Calu3 (cell line): ENCODE data around the gene AARS1. TPM values are rescaled to one million over a fixed set of nuclear protein-coding genes. Genes with fewer than 3 reads are reported as not detected.
"Not testable (repeated sequence)": the region's sequence is repeated elsewhere in the genome, so short reads cannot be mapped to it uniquely, and the experiment has no call there.

Experiments used
- Bru-seq: library from RNA; stranded (reverse); fragments of 400-500 nt; gene quantifications from one replicate; lab custom pipeline; 2021; lab: Mats Ljungman, UMichigan
- BruChase-seq, 2 experiments: library from RNA; stranded (reverse); fragments of 400-500 nt; gene quantifications; one replicate each; lab custom pipeline; 2021; lab: Mats Ljungman, UMichigan
- BruUV-seq: library from RNA; stranded (reverse); fragments of 400-500 nt; replicated peaks from 2 replicates; lab custom pipeline; 2021; lab: Mats Ljungman, UMichigan
- CTCF ChIA-PET: fragments of 300-600 bp; sonication (Branson Sonifier 250); formaldehyde crosslinking; loops from one replicate; lab custom pipeline; 2022; ENCODE audit warnings: antibody characterized with exemption; lab: Charles Lee
- DNase-seq: peaks from one replicate; pipeline ENCODE4 v3.0.0; 2022
- H3K27ac Mint-ChIP-seq: one replicate; pipeline ENCODE4 v1.8.0; 2022; ENCODE audit warnings: mixed read lengths; ENCODE audit not compliant: unreplicated experiment
- H3K27me3 Mint-ChIP-seq: one replicate; pipeline ENCODE4 v1.8.0; 2022; ENCODE audit warnings: mixed read lengths; ENCODE audit not compliant: unreplicated experiment
- H3K36me3 Mint-ChIP-seq: one replicate; pipeline ENCODE4 v1.8.0; 2022; ENCODE audit warnings: mild to moderate bottlenecking, moderate library complexity, mixed read lengths; ENCODE audit not compliant: insufficient read depth, unreplicated experiment
- H3K4me1 Mint-ChIP-seq: one replicate; pipeline ENCODE4 v1.8.0; 2022; ENCODE audit warnings: mild to moderate bottlenecking, low read depth, mixed read lengths; ENCODE audit not compliant: unreplicated experiment
- H3K4me3 Mint-ChIP-seq: one replicate; pipeline ENCODE4 v1.8.0; 2022; ENCODE audit warnings: mild to moderate bottlenecking, low read depth, moderate library complexity, mixed read lengths; ENCODE audit not compliant: unreplicated experiment
- H3K9me3 Mint-ChIP-seq: one replicate; pipeline ENCODE4 v1.8.0; 2022; ENCODE audit warnings: low read depth, mixed read lengths; ENCODE audit not compliant: unreplicated experiment
- intact Hi-C: fragments of 100-400 bp; cut with micrococcal nuclease; formaldehyde crosslinking; loops from one replicate; pipeline ENCODE4 v1.10.0; 2022; ENCODE audit not compliant: unreplicated experiment
- long read RNA-seq: library from polyadenylated mRNA; stranded (forward); transcript quantifications from one replicate; pipeline ENCODE4 v2.0.0, GENCODE V29; 2022
- total RNA-seq: library from RNA; stranded (reverse); gene quantifications from 2 replicates; pipeline ENCODE4 v1.2.3, GENCODE V29; 2022
- TF ChIP-seq, protein P1 (sequence below): fragments of 200-600 bp; IDR thresholded peaks from one replicate; pipeline ENCODE4 v1.8.0; 2022; ENCODE audit warnings: antibody characterized with exemption; ENCODE audit not compliant: unreplicated experiment

AARS1 gene
- total RNA-seq (241 and 261 TPM in 2 replicates), Bru-seq, nascent RNA (percentile 90 among the genes with signal in this experiment), BruChase-seq, experiment 1, labeled RNA remaining after a 6-hour chase (percentile 96 among the genes with signal in this experiment), BruChase-seq, experiment 2, labeled RNA remaining after a 2-hour chase (percentile 92 among the genes with signal in this experiment)
- long read RNA-seq, transcript AARS-201 (21 exons, 3,477 nt): major isoform, 197 of 281 reads
- long read RNA-seq, partial matches to known transcripts: 46 of 281 reads
- long read RNA-seq, other reads (novel, unspliced or antisense): 38 of 281 reads

- BruUV-seq: TSS peak; percentile 96
- peak within 1 kb of the TSS; percentile 97 for H3K4me3 Mint-ChIP-seq
- CTCF ChIA-PET: interaction anchor here (0.9 to 1.8 kb wide), 2 partner anchors 9 to 57 kb away, joined by 3 to 6 read pairs; partner anchors contain the start of genes DDX19A and DDX19B
- DNase-seq: peak; percentile 98
- H3K27ac Mint-ChIP-seq: peak within 1 kb of the TSS; percentile 100
- H3K9me3 Mint-ChIP-seq: no peaks in the 10 kb centered on the region
- H3K27me3 Mint-ChIP-seq: no peaks in the 10 kb centered on the region
- H3K36me3 Mint-ChIP-seq: peaks cover 57% of the 10 kb centered on the region
- TF ChIP-seq, protein P1, sequence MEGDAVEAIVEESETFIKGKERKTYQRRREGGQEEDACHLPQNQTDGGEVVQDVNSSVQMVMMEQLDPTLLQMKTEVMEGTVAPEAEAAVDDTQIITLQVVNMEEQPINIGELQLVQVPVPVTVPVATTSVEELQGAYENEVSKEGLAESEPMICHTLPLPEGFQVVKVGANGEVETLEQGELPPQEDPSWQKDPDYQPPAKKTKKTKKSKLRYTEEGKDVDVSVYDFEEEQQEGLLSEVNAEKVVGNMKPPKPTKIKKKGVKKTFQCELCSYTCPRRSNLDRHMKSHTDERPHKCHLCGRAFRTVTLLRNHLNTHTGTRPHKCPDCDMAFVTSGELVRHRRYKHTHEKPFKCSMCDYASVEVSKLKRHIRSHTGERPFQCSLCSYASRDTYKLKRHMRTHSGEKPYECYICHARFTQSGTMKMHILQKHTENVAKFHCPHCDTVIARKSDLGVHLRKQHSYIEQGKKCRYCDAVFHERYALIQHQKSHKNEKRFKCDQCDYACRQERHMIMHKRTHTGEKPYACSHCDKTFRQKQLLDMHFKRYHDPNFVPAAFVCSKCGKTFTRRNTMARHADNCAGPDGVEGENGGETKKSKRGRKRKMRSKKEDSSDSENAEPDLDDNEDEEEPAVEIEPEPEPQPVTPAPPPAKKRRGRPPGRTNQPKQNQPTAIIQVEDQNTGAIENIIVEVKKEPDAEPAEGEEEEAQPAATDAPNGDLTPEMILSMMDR: no peak
- H3K4me1 Mint-ChIP-seq: peaks cover 8% of the 10 kb centered on the region
- intact Hi-C loops: no loop called here
Observed at GRCh38 chr16:70289229-70290094, at the start of gene AARS1. Gene AARS1 (minus strand): TSS chr16:70289506. CDS start chr16:70282763, 6,743 bp downstream.

DNA sequence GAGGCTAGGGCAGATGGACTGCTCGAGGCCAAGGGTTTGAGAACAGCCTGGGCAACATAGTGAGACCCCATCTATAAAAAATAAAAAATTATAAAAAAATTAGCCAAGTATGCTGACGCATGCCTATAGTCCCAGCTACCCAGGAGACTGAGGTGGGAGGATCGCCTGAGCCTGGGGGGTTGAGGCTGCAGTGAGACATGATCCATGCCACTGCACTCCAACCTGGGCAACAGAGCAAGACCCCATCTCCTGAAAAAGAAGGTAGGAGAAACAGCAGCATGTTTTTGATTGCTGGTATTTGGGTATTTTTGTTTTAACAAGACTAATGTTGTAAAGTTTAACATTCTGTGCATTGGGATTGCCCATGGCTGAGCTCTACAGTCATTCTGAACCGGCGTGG, 48.5 kb upstream of the AARS1 start:
- no TSS peak for BruUV-seq

GRCh38 chr16:70332728-70333127, 43.4 kb upstream of the AARS1 start:
- DNase-seq, BruUV-seq, H3K9me3 Mint-ChIP-seq, H3K4me3 Mint-ChIP-seq, H3K4me1 Mint-ChIP-seq, H3K27ac Mint-ChIP-seq, H3K27me3 Mint-ChIP-seq, intact Hi-C loops: not testable (repeated sequence)
- H3K36me3 Mint-ChIP-seq: peaks cover 50% of the 10 kb centered on the region
- CTCF ChIA-PET: interaction anchor here (1.2 kb wide), 1 partner anchor 14 kb away, joined by 3 read pairs; the partner anchor contains the start of gene DDX19A

More for the DNA sequence above, 48.5 kb upstream of the AARS1 start:
- H3K27ac Mint-ChIP-seq: no peak overlapping the region
- intact Hi-C loops: no loop called here
- TF ChIP-seq, protein P1: no peak
- DNase-seq: no peak
- H3K36me3 Mint-ChIP-seq: peaks cover 42% of the 10 kb centered on the region
- no peaks in the 10 kb centered on the region for H3K4me1 Mint-ChIP-seq
- CTCF ChIA-PET: no interaction called here
- H3K4me3 Mint-ChIP-seq: no peak overlapping the region
- H3K9me3 Mint-ChIP-seq: no peaks in the 10 kb centered on the region
- H3K27me3 Mint-ChIP-seq: no peaks in the 10 kb centered on the region

- intact Hi-C loops: no loop called here
- Mint-ChIP-seq H3K9me3 (no peaks in the 10 kb centered on the region), H3K4me1 (no peaks in the 10 kb centered on the region), H3K27me3 (no peaks in the 10 kb centered on the region), H3K27ac (no peak overlapping the region), H3K4me3 (no peak overlapping the region), H3K36me3 (peaks cover 47% of the 10 kb centered on the region)
- TF ChIP-seq, protein P1: peak; percentile 67
- CTCF ChIA-PET: interaction anchor here (1.2 kb wide), 1 partner anchor 15 kb away, joined by 3 read pairs; the partner anchor contains the start of gene DDX19A
- no TSS peak for BruUV-seq
- peak; percentile 26 for DNase-seq
Observed at GRCh38 chr16:70331588-70332358, 42.5 kb upstream of the AARS1 start.
